Endothelial cell of umbilical vein (primary cell): ENCODE data around the gene SSBP3. TPM values are rescaled to one million over a fixed set of nuclear protein-coding genes. Genes with fewer than 3 reads are reported as not detected.

Source experiments
- BruUV-seq: library from RNA; stranded (reverse); fragments of 400-500 nt; replicated peaks from 2 replicates; lab custom pipeline; 2021; lab: Mats Ljungman, UMichigan
- CTCF ChIA-PET: fragments of 300-600, 350-600 bp; sonication (Branson Sonifier 250); formaldehyde crosslinking; loops from one replicate; lab custom pipeline; 2021; ENCODE audit warnings: antibody characterized with exemption, inconsistent platforms; lab: Charles Lee
- POLR2A ChIA-PET: fragments of 300-600, 350-600 bp; sonication (Branson Sonifier 250); formaldehyde crosslinking; loops from one replicate; lab custom pipeline; 2021; ENCODE audit warnings: antibody characterized with exemption, inconsistent platforms; lab: Charles Lee
- DNase-seq: peaks from one replicate; pipeline ENCODE4 v3.0.0-alpha.2; 2011; ENCODE audit warnings: low read depth, low spot score
- FAIRE-seq: peaks from 2 replicates; lab custom pipeline; 2011; peaks lifted over from hg19 to GRCh38; lab: Jason Lieb, UNC
- H2AFZ ChIP-seq: 2 replicates; pipeline ENCODE4 v1.6.0; 2012; ENCODE audit warnings: low read depth, low read length, control low read depth, inconsistent platforms
- H3K27ac ChIP-seq: 2 replicates; pipeline ENCODE4 v1.5.1; 2011; ENCODE audit warnings: low read depth, mild to moderate bottlenecking, control low read depth, low read length, moderate library complexity; ENCODE audit not compliant: insufficient read depth
- H3K27me3 ChIP-seq, 2 experiments: 2 replicates each; pipeline versions ENCODE4 v1.6.0 to v1.6.1; 2011; ENCODE audit warnings: low read length in 2 of 2, mixed read lengths in 1 of 2; ENCODE audit not compliant: control insufficient read depth in 2 of 2, insufficient read depth in 2 of 2
- H3K36me3 ChIP-seq, 2 experiments: 2 replicates in 1 of 2; 3 replicates in 1 of 2; pipeline ENCODE4 v1.5.1; 2011; ENCODE audit warnings: low read length in 2 of 2, mild to moderate bottlenecking in 1 of 2, moderate library complexity in 1 of 2; ENCODE audit not compliant: control insufficient read depth in 2 of 2, insufficient read depth in 2 of 2; ENCODE audit errors: extremely low read depth in 1 of 2
- H3K4me1 ChIP-seq: 3 replicates; pipeline ENCODE4 v1.5.1; 2011; ENCODE audit warnings: mild to moderate bottlenecking, low read length; ENCODE audit not compliant: control insufficient read depth, insufficient read depth; ENCODE audit errors: extremely low read depth
- H3K4me2 ChIP-seq: 2 replicates; pipeline ENCODE4 v1.6.1; 2011; ENCODE audit warnings: low read length, control low read depth, mixed read lengths; ENCODE audit not compliant: insufficient read depth
- H3K4me3 ChIP-seq, 3 experiments: fragments of 200-600 bp in 1 of 3; sonication (generic), shearing (Covaris generic) in 1 of 3; replicated peaks in 1 of 3; 2 replicates each; pipeline ENCODE4 v1.5.1; 2011 to 2016; ENCODE audit warnings: control low read depth in 3 of 3, low read length in 3 of 3, mild to moderate bottlenecking in 2 of 3, inconsistent platforms in 1 of 3, low read depth in 1 of 3, moderate library complexity in 1 of 3; ENCODE audit not compliant: insufficient read depth in 1 of 3
- H3K79me2 ChIP-seq: 2 replicates; pipeline ENCODE4 v1.6.0; 2012; ENCODE audit warnings: low read length, inconsistent platforms; ENCODE audit not compliant: control insufficient read depth, insufficient read depth
- H3K9ac ChIP-seq: replicated peaks from 2 replicates; pipeline ENCODE3; 2011; ENCODE audit warnings: low read length, control low read depth; ENCODE audit not compliant: insufficient read depth; ENCODE audit errors: extremely low read depth
- H3K9me1 ChIP-seq: replicated peaks from 3 replicates; pipeline ENCODE4 v1.6.0; 2011; ENCODE audit warnings: mild to moderate bottlenecking, low read length; ENCODE audit not compliant: control insufficient read depth, insufficient read depth; ENCODE audit errors: extremely low read depth
- H3K9me3 ChIP-seq: replicated peaks from 2 replicates; pipeline ENCODE4 v1.5.1; 2012; ENCODE audit warnings: low read length, inconsistent platforms; ENCODE audit not compliant: control insufficient read depth, insufficient read depth
- H4K20me1 ChIP-seq: replicated peaks from 2 replicates; pipeline ENCODE3; 2011; ENCODE audit warnings: mild to moderate bottlenecking, low read length; ENCODE audit not compliant: control insufficient read depth, insufficient read depth; ENCODE audit errors: extremely low read depth
- CTCF ChIP-seq, 2 donors: IDR thresholded peaks; 1 replicate in 1 of 2; 2 replicates in 1 of 2; pipeline ENCODE4 v1.5.1; 2011; ENCODE audit warnings: low read length in 2 of 2, mild to moderate bottlenecking in 2 of 2, moderate library complexity in 2 of 2, control low read depth in 1 of 2, inconsistent platforms in 1 of 2, low read depth in 1 of 2; ENCODE audit not compliant: insufficient read depth in 1 of 2; ENCODE audit errors: extremely low read depth in 1 of 2
- EZH2 ChIP-seq: IDR thresholded peaks from 2 replicates; pipeline ENCODE4 v1.6.1; 2012; ENCODE audit warnings: borderline replicate concordance, low read depth, mild to moderate bottlenecking, moderate library complexity, low read length, inconsistent platforms; ENCODE audit not compliant: severe bottlenecking
- FOS ChIP-seq: IDR thresholded peaks from 2 replicates; pipeline ENCODE4 v1.6.1; 2011; ENCODE audit warnings: mild to moderate bottlenecking, low read length, moderate library complexity, borderline replicate concordance; ENCODE audit not compliant: insufficient read depth
- GATA2 ChIP-seq: IDR thresholded peaks from 2 replicates; pipeline ENCODE4 v1.7.0; 2011; ENCODE audit warnings: low read depth, mild to moderate bottlenecking, moderate library complexity, mixed read lengths, low read length; ENCODE audit not compliant: insufficient read length, insufficient read depth
- JUN ChIP-seq: IDR thresholded peaks from 2 replicates; pipeline ENCODE4 v1.6.1; 2011; ENCODE audit warnings: borderline replicate concordance, low read depth; ENCODE audit not compliant: insufficient read length, insufficient read depth
- MAX ChIP-seq: IDR thresholded peaks from 2 replicates; pipeline ENCODE4 v1.6.1; 2011; ENCODE audit not compliant: insufficient read depth, insufficient read length
- MYC ChIP-seq: IDR thresholded peaks from one replicate; pipeline ENCODE4 v1.6.1; 2011; ENCODE audit warnings: mild to moderate bottlenecking, low read depth, low read length
- POLR2A ChIP-seq: IDR thresholded peaks from 2 replicates; pipeline ENCODE4 v1.6.1; 2012; ENCODE audit warnings: low read depth, mild to moderate bottlenecking, control low read depth, low read length
- POLR2AphosphoS5 ChIP-seq: IDR thresholded peaks from 2 replicates; pipeline ENCODE4 v1.6.1; 2012; ENCODE audit warnings: low read depth, mild to moderate bottlenecking, control low read depth, low read length, moderate library complexity; ENCODE audit not compliant: insufficient read depth
- dilution Hi-C: fragments of 300-500 bp; cut with MboI; formaldehyde crosslinking; loops from one replicate; pipeline ENCODE4 v1.15.0; 2019; ENCODE audit warnings: low sequenced_read_pairs; ENCODE audit not compliant: extremely low pct_ligation_motif_present
- intact Hi-C: fragments of 100-400 bp; cut with micrococcal nuclease; formaldehyde crosslinking; loops from one replicate; pipeline ENCODE4 v1.10.0; 2022
- polyA plus RNA-seq, 4 experiments: library from polyadenylated mRNA; depleted of rRNA in 3 of 4; stranded (reverse) in 3 of 4; unstranded in 1 of 4; fragments of >200 nt; gene quantifications; 2 replicates each; pipeline versions ENCODE4 v1.2.1 to v1.2.3, GENCODE V29; 2011 to 2012; ENCODE audit warnings: missing spikeins in 1 of 4
- total RNA-seq: library from RNA; stranded (reverse); gene quantifications from 2 replicates; pipeline ENCODE4 v1.2.3, GENCODE V29; 2021

The SSBP3 gene
- total and polyA plus RNA-seq, 2 donors (not counting 3 experiments of a cell fraction or from before 2014, with no cell fraction given) = 44.9 to 59.4 TPM

GRCh38 chr1:54385727-54386022 is 20.5 kb downstream of the SSBP3 start:
- Histone ChIP-seq H3K4me3 (no peak overlapping the region), H3K27ac (no peak overlapping the region), H2AFZ (no peak overlapping the region), H3K4me1 (peaks cover 18% of the 10 kb centered on the region), H3K79me2 (peaks cover 57% of the 10 kb centered on the region), H3K9me3 (no peaks in the 10 kb centered on the region), H3K27me3 (no peaks in the 10 kb centered on the region), H3K4me2 (no peak overlapping the region), H3K9ac (no peak overlapping the region), H3K9me1 (no peaks in the 10 kb centered on the region), H4K20me1 (no peaks in the 10 kb centered on the region), H3K36me3 (peaks cover 4% of the 10 kb centered on the region in 2 experiments)
- dilution Hi-C loops = no loop called here
- intact Hi-C loops = loop anchor here (2.0 kb wide), 2 partner anchors 17 to 51 kb away; no protein-coding TSS in a partner anchor
- BruUV-seq = no TSS peak
- CTCF ChIA-PET = interaction anchor here (1.0 to 2.6 kb wide), 6 partner anchors 11 to 264 kb away, joined by 3 to 11 read pairs (median 5); no protein-coding TSS in a partner anchor
- FAIRE-seq (no peak), DNase-seq (no peak)
- TF ChIP-seq CTCF (IDR thresholded peaks at IDR 0.05; ENCODE audit: extremely low read depth in 1 of 2, insufficient read depth in 1 of 2, low read depth in 1 of 2, low read length in 2 of 2) (no peak), POLR2A (no peak), JUN (no peak), EZH2 (no peak), MYC (no peak), FOS (no peak), MAX (no peak), POLR2AphosphoS5 (no peak), GATA2 (no peak)
- POLR2A ChIA-PET = interaction anchor here (0.5 to 0.7 kb wide), 2 partner anchors 18 to 73 kb away, joined by 4 to 5 read pairs; no protein-coding TSS in a partner anchor
